Uterus (tissue), 2 donors: Measurements from ENCODE around the gene DCTN2.
A peak's percentile ranks its signal among the peaks of the same experiment; 100 is the strongest.

Experiments
- CTCF ChIP-seq, 4 experiments: fragments of 200-600 bp in 2 of 4; fragments of 450-650 bp in 2 of 4; sonication (generic) in 2 of 4; IDR thresholded peaks; one replicate each; pipeline ENCODE4 v1.5.1; 2016 to 2019; ENCODE audit warnings: antibody characterized with exemption in 4 of 4, mild to moderate bottlenecking in 2 of 4, moderate library complexity in 1 of 4
- POLR2A ChIP-seq, 2 donors: fragments of 450-650 bp; IDR thresholded peaks; one replicate each; pipeline ENCODE4 v1.6.1; 2016; ENCODE audit warnings: antibody characterized with exemption in 2 of 2, mild to moderate bottlenecking in 1 of 2, moderate library complexity in 1 of 2

- TF ChIP-seq CTCF (IDR thresholded peaks at IDR 0.05) (peak; percentile 83 to 97 (median 90)), POLR2A (IDR thresholded peaks at IDR 0.05) (no peak)
These were observed 36.2 kb upstream of the DCTN2 start for GRCh38 chr12:57583008-57583831.
